ENCODE measurements around the gene USP28.

DNA sequence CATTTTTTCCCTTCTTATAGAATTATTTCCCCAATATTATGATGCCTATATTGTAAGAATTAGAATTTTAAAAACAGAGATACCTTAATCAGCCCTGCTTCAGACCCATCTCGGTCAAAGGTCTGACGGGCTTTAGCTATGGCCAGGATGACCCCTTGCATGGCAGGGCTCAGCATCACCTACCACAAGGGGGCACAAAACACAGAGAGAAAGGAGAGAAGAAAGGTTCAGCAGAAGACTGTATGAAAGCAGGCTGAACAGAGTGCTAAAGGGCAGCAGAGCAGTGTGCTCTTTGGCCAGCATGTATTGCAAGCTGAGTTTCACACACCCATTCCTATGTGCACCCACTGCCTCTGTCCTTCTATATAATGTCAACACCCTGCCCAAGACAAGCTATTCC is 69.0 kb downstream of the USP28 start:
- TF ChIP-seq, protein P1, sequence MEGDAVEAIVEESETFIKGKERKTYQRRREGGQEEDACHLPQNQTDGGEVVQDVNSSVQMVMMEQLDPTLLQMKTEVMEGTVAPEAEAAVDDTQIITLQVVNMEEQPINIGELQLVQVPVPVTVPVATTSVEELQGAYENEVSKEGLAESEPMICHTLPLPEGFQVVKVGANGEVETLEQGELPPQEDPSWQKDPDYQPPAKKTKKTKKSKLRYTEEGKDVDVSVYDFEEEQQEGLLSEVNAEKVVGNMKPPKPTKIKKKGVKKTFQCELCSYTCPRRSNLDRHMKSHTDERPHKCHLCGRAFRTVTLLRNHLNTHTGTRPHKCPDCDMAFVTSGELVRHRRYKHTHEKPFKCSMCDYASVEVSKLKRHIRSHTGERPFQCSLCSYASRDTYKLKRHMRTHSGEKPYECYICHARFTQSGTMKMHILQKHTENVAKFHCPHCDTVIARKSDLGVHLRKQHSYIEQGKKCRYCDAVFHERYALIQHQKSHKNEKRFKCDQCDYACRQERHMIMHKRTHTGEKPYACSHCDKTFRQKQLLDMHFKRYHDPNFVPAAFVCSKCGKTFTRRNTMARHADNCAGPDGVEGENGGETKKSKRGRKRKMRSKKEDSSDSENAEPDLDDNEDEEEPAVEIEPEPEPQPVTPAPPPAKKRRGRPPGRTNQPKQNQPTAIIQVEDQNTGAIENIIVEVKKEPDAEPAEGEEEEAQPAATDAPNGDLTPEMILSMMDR (IDR thresholded peaks at IDR 0.05): no peak
- TF ChIP-seq POLR2A (IDR thresholded peaks at IDR 0.05) (no peak), POLR2AphosphoS5 (IDR thresholded peaks at IDR 0.05) (no peak), EP300 (IDR thresholded peaks at IDR 0.05) (no peak)
